ENCODE data around the gene NDUFA13.
A peak's percentile ranks its signal among the peaks of the same experiment; 100 is the strongest.

Gene NDUFA13

DNA sequence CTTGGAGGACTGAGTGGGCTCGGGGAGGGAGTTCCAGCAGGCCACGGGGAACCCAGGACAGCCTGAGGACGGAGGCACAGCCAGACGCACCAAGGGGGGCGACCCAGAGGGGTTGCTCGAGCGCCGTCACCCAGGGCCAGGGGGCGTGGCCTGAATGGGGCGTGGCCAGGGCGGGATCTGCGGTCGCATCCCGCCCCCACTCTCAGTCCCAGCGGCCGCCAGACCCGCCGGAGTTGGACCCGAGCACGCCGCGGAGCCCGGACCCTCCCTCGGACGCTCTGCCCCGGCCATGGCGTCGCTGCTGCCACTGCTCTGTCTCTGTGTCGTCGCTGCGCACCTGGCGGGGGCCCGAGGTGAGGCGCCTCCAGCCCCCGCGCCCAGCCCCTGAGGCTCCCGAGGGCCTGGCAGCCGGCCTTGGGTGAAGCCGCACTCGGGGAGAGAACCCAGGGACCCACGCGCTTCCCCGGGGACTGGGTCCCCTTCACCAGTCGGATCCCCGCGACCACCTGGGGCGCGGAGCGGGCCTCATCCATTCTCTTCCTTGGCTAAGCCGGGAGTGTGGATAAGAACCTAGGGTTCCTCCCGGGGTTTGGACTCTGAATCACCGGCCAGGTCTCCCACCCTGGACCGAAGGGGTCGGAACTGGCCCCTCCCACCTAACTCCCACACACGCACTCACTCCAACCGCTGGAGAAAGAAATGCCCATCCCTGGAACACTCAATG is 22.2 kb downstream of the NDUFA13 start, which contains the start of gene CILP2:
Gene CILP2, plus strand, starts transcription at position 205 of the 724 bp plus-strand sequence. Its CDS starts 85 bp downstream, at position 290.
- no CpG with 5 or more reads among the region's 56 CpGs for WGBS (ENCODE audit: extremely low coverage, insufficient coverage, insufficient read length)
- no peaks in the 10 kb centered on the region for H3K79me2 ChIP-seq (ENCODE audit: control insufficient read depth, insufficient read depth, low read length, poor library complexity)

DNA sequence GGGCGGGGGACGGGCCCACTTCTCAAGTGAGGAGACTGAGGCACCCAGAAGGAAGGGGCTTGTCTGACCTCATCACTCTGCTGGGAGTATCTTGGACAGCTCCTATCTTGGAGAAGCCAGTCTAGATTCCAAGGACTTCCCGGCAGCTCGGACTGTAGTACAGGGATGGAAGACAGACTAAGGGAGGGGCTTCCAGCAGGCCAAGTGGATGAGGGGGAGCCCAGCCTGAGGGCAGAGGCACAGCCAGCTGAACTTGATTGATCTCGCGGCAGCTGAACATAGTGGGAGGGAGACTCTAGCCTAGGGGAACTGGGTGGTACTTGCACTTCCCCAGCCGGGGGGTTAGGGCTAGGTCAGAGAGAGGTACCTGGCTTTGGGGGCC is 22.8 kb downstream of the NDUFA13 start:
- DNase-seq: no peak
- H4K91ac ChIP-seq (ENCODE audit: low read depth, low read length): no peak overlapping the region
- H2AK5ac ChIP-seq (ENCODE audit: low read length): no peak overlapping the region
- H3K14ac ChIP-seq (ENCODE audit: low read length): no peak overlapping the region
- H3K4ac ChIP-seq (ENCODE audit: low read depth, low read length): no peak overlapping the region
- no peaks in the 10 kb centered on the region for H3K79me1 ChIP-seq (ENCODE audit: low read length)
- no peak overlapping the region for H4K8ac ChIP-seq (ENCODE audit: low read depth, low read length)
- H3K27me3 ChIP-seq (ENCODE audit: insufficient read depth, low read length): peaks cover 5% of the 10 kb centered on the region
- H3K4me3 ChIP-seq (ENCODE audit: low read depth, low read length): no peak overlapping the region
- H2AFZ ChIP-seq (ENCODE audit: insufficient read depth, low read length, poor library complexity): no peak overlapping the region
- peaks cover 4 to 10% of the 10 kb centered on the region in 2 experiments for H3K36me3 ChIP-seq (ENCODE audit: control insufficient read depth in 1 of 2, insufficient read depth in 2 of 2, low read length in 2 of 2)
- no CpG with 5 or more reads among the region's 7 CpGs for WGBS (ENCODE audit: extremely low coverage, insufficient coverage, insufficient read length)
- H3K9me3 ChIP-seq (ENCODE audit: insufficient read depth, low read depth, low read length): peaks cover 15% of the 10 kb centered on the region
- H4K12ac ChIP-seq (ENCODE audit: low read depth, low read length): no peak overlapping the region
- H3K79me2 ChIP-seq (ENCODE audit: control insufficient read depth, insufficient read depth, low read length, poor library complexity): no peaks in the 10 kb centered on the region
- H3K9ac ChIP-seq (ENCODE audit: low read length): no peak overlapping the region
- H3K27ac ChIP-seq (ENCODE audit: low read depth, low read length): no peak overlapping the region
- H2BK12ac ChIP-seq (ENCODE audit: low read length): no peak overlapping the region
- peak overlapping the region; percentile 62 for H3K4me2 ChIP-seq (ENCODE audit: low read length)
- H3K4me1 ChIP-seq (ENCODE audit: control insufficient read depth in 1 of 2, insufficient read depth in 2 of 2, low read length in 2 of 2): peaks cover 4 to 10% of the 10 kb centered on the region in 2 experiments
- no peak overlapping the region for H3K18ac ChIP-seq (ENCODE audit: low read length)
- H2BK120ac ChIP-seq (ENCODE audit: insufficient read depth, low read length, poor library complexity): no peak overlapping the region
- H2BK5ac ChIP-seq (ENCODE audit: low read depth, low read length, poor library complexity): no peak overlapping the region
- H3K23ac ChIP-seq (ENCODE audit: low read length): no peak overlapping the region

More for the DNA sequence above, 22.2 kb downstream of the NDUFA13 start, which contains the start of gene CILP2:
- Histone ChIP-seq H3K27me3 (ENCODE audit: insufficient read depth, low read length) (peaks cover 5% of the 10 kb centered on the region), H3K36me3 (ENCODE audit: control insufficient read depth in 1 of 2, insufficient read depth in 2 of 2, low read length in 2 of 2) (peaks cover 4 to 8% of the 10 kb centered on the region in 2 experiments), H2BK120ac (ENCODE audit: insufficient read depth, low read length, poor library complexity) (no peak within 1 kb of the TSS), H3K4ac (ENCODE audit: low read depth, low read length) (no peak within 1 kb of the TSS), H3K18ac (ENCODE audit: low read length) (no peak within 1 kb of the TSS), H3K4me1 (ENCODE audit: control insufficient read depth in 1 of 2, insufficient read depth in 2 of 2, low read length in 2 of 2) (peaks cover 4 to 10% of the 10 kb centered on the region in 2 experiments), H2AK5ac (ENCODE audit: low read length) (no peak within 1 kb of the TSS), H3K79me1 (ENCODE audit: low read length) (no peaks in the 10 kb centered on the region), H3K4me2 (ENCODE audit: low read length) (peak within 1 kb of the TSS; percentile 62), H3K14ac (ENCODE audit: low read length) (no peak within 1 kb of the TSS), H4K12ac (ENCODE audit: low read depth, low read length) (no peak within 1 kb of the TSS), H3K9me3 (ENCODE audit: insufficient read depth, low read depth, low read length) (peaks cover 15% of the 10 kb centered on the region), H3K27ac (ENCODE audit: low read depth, low read length) (no peak within 1 kb of the TSS), H4K91ac (ENCODE audit: low read depth, low read length) (no peak within 1 kb of the TSS), H3K9ac (ENCODE audit: low read length) (no peak within 1 kb of the TSS), H3K4me3 (ENCODE audit: low read depth, low read length) (peak within 1 kb of the TSS; percentile 43), H2BK5ac (ENCODE audit: low read depth, low read length, poor library complexity) (no peak within 1 kb of the TSS), H2AFZ (ENCODE audit: insufficient read depth, low read length, poor library complexity) (peak within 1 kb of the TSS; percentile 11), H3K23ac (ENCODE audit: low read length) (no peak within 1 kb of the TSS), H4K8ac (ENCODE audit: low read depth, low read length) (no peak within 1 kb of the TSS), H2BK12ac (ENCODE audit: low read length) (no peak within 1 kb of the TSS)
- peak; percentile 39 to 53 for DNase-seq

DNA sequence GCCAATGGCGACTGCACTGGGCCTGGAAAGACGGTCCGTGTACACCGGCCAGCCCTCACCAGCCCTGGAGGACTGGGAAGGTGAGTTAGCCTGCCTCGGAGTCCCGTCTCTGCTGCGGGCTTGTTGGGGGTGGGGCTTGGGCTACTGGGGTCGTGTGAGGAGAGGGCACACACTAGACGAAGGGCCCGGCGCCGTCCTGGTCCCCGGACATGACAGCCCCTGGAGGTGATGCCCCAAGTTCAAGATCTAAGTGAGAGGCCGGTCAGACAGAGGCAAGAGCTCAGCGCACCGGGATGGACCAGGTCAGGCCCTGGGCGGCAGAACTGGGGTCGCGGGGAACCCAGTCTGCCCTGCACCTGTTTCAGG is 23.7 kb downstream of the NDUFA13 start:
- no peak overlapping the region for H4K12ac ChIP-seq (ENCODE audit: low read depth, low read length)
- H3K79me2 ChIP-seq (ENCODE audit: control insufficient read depth, insufficient read depth, low read length, poor library complexity): no peaks in the 10 kb centered on the region
- no peak overlapping the region for H2AFZ ChIP-seq (ENCODE audit: insufficient read depth, low read length, poor library complexity)
- no peak overlapping the region for H2BK120ac ChIP-seq (ENCODE audit: insufficient read depth, low read length, poor library complexity)
- H3K4me1 ChIP-seq (ENCODE audit: control insufficient read depth in 1 of 2, insufficient read depth in 2 of 2, low read length in 2 of 2): peaks cover 4 to 10% of the 10 kb centered on the region in 2 experiments
- H3K27me3 ChIP-seq (ENCODE audit: insufficient read depth, low read length): peaks cover 5% of the 10 kb centered on the region
- H3K79me1 ChIP-seq (ENCODE audit: low read length): no peaks in the 10 kb centered on the region
- H2BK5ac ChIP-seq (ENCODE audit: low read depth, low read length, poor library complexity): no peak overlapping the region
- no peak overlapping the region for H3K27ac ChIP-seq (ENCODE audit: low read depth, low read length)
- H3K9me3 ChIP-seq (ENCODE audit: insufficient read depth, low read depth, low read length): peaks cover 15% of the 10 kb centered on the region
- no peak overlapping the region for H3K18ac ChIP-seq (ENCODE audit: low read length)
- no peak overlapping the region for H3K4me3 ChIP-seq (ENCODE audit: low read depth, low read length)
- H3K23ac ChIP-seq (ENCODE audit: low read length): no peak overlapping the region
- no peak overlapping the region for H3K4ac ChIP-seq (ENCODE audit: low read depth, low read length)
- H2BK12ac ChIP-seq (ENCODE audit: low read length): no peak overlapping the region
- H4K91ac ChIP-seq (ENCODE audit: low read depth, low read length): no peak overlapping the region
- WGBS (ENCODE audit: extremely low coverage, insufficient coverage, insufficient read length): no CpG with 5 or more reads among the region's 19 CpGs
- peaks cover 4 to 15% of the 10 kb centered on the region in 2 experiments for H3K36me3 ChIP-seq (ENCODE audit: control insufficient read depth in 1 of 2, insufficient read depth in 2 of 2, low read length in 2 of 2)
- H2AK5ac ChIP-seq (ENCODE audit: low read length): no peak overlapping the region
- no peak overlapping the region for H3K9ac ChIP-seq (ENCODE audit: low read length)
- no peak overlapping the region for H3K4me2 ChIP-seq (ENCODE audit: low read length)
- DNase-seq: no peak
- H3K14ac ChIP-seq (ENCODE audit: low read length): no peak overlapping the region
- no peak overlapping the region for H4K8ac ChIP-seq (ENCODE audit: low read depth, low read length)

DNA sequence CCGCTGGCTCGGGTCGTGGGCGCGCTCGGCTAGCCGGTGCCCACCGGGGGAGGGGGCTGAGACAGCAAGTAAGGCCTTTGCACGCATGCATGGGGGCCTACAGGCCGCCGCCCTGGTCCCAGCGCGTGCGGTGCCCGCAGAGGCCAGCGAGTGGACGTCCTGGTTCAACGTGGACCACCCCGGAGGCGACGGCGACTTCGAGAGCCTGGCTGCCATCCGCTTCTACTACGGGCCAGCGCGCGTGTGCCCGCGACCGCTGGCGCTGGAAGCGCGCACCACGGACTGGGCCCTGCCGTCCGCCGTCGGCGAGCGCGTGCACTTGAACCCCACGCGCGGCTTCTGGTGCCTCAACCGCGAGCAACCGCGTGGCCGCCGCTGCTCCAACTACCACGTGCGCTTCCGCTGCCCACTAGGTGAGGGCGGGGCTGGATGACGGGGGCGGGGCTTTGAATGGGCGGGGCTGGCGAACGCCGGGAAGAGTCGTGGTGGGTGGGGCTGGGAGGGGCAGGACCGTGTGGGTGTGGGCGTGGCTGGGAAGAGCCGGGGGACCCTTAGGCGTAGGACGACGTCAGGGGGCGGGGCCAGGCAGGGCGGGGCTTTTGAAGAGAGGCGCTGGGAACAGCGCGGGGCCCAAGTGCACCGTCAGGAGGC is 24.2 kb downstream of the NDUFA13 start:
- Histone ChIP-seq H3K9ac (ENCODE audit: low read length) (no peak overlapping the region), H3K27me3 (ENCODE audit: insufficient read depth, low read length) (peaks cover 5% of the 10 kb centered on the region), H2BK12ac (ENCODE audit: low read length) (no peak overlapping the region), H3K79me2 (ENCODE audit: control insufficient read depth, insufficient read depth, low read length, poor library complexity) (no peaks in the 10 kb centered on the region), H3K23ac (ENCODE audit: low read length) (no peak overlapping the region), H3K4me1 (ENCODE audit: control insufficient read depth in 1 of 2, insufficient read depth in 2 of 2, low read length in 2 of 2) (peaks cover 4 to 10% of the 10 kb centered on the region in 2 experiments), H2AK5ac (ENCODE audit: low read length) (no peak overlapping the region), H3K36me3 (ENCODE audit: control insufficient read depth in 1 of 2, insufficient read depth in 2 of 2, low read length in 2 of 2) (peaks cover 5 to 13% of the 10 kb centered on the region in 2 experiments), H3K18ac (ENCODE audit: low read length) (no peak overlapping the region), H2BK120ac (ENCODE audit: insufficient read depth, low read length, poor library complexity) (no peak overlapping the region), H3K4me3 (ENCODE audit: low read depth, low read length) (no peak overlapping the region), H4K12ac (ENCODE audit: low read depth, low read length) (no peak overlapping the region), H3K9me3 (ENCODE audit: insufficient read depth, low read depth, low read length) (peaks cover 15% of the 10 kb centered on the region), H3K27ac (ENCODE audit: low read depth, low read length) (no peak overlapping the region), H3K4me2 (ENCODE audit: low read length) (no peak overlapping the region), H2BK5ac (ENCODE audit: low read depth, low read length, poor library complexity) (no peak overlapping the region), H4K91ac (ENCODE audit: low read depth, low read length) (no peak overlapping the region), H2AFZ (ENCODE audit: insufficient read depth, low read length, poor library complexity) (no peak overlapping the region), H4K8ac (ENCODE audit: low read depth, low read length) (no peak overlapping the region), H3K14ac (ENCODE audit: low read length) (no peak overlapping the region), H3K4ac (ENCODE audit: low read depth, low read length) (no peak overlapping the region), H3K79me1 (ENCODE audit: low read length) (no peaks in the 10 kb centered on the region)
- no CpG with 5 or more reads among the region's 74 CpGs for WGBS (ENCODE audit: extremely low coverage, insufficient coverage, insufficient read length)
- DNase-seq: peak; percentile 57 to 68
